COLO829 (cell line): ENCODE measurements around the gene MPP3.
"Not testable (repeated sequence)": the region's sequence is repeated elsewhere in the genome, so short reads cannot be mapped to it uniquely, and the experiment has no call there.

ENCODE experiments used
- DNase-seq: peaks from one replicate; pipeline ENCODE4 v3.0.0; 2012; ENCODE audit warnings: low spot score

Gene MPP3

GRCh38 chr17:43805117-43805516 lies 27.8 kb downstream of the MPP3 start:
- no peak for DNase-seq

DNA sequence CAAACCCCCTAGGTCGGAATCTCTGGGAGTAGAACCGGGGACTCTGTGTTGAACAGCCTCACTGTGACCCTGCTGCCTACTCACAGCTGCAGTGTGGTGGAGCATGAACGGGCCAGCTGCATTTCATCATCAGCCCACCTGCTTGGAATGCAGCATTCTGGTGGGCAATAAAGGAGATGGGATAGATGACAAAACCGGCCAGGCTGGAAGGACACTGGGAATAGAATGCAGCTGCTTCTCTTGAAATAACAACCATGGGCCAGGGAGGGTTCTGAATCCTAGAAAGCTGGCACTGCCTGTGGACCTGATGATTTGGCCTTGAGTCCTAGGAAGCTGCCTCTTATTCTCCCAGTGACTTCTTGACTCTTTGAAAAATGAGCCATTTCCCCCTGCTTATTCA lies 29.2 kb downstream of the MPP3 start:
- DNase-seq, result no peak

- DNase-seq, result no peak
Measured at GRCh38 chr17:43801844-43802243, 31.1 kb downstream of the MPP3 start.

GRCh38 chr17:43800736-43801135 lies 32.2 kb downstream of the MPP3 start:
- no peak for DNase-seq

- no peak for DNase-seq
Measured at GRCh38 chr17:43799047-43799446, 33.9 kb downstream of the MPP3 start.

- DNase-seq, result not testable (repeated sequence)
Measured at GRCh38 chr17:43798024-43798423, 34.9 kb downstream of the MPP3 start.

DNA sequence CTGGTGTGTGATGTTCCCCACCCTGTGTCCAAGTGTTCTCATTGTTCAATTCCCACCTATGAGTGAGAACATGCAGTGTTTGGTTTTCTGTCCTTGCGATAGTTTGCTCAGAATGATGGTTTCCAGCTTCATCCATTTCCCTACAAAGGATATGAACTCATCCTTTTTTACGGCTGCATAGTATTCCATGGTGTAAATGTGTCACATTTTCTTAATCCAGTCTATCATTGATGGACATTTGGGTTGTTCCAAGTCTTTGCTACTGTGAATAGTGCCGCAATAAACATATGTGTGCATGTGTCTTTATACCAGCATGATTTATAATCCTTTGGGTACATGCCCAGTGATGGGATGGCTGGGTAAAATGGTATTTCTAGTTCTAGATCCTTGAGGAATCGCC lies 40.3 kb downstream of the MPP3 start:
- DNase-seq, result not testable (repeated sequence)

- peak; percentile 15 for DNase-seq
Measured at GRCh38 chr17:43791589-43791988, 41.4 kb downstream of the MPP3 start.

DNA sequence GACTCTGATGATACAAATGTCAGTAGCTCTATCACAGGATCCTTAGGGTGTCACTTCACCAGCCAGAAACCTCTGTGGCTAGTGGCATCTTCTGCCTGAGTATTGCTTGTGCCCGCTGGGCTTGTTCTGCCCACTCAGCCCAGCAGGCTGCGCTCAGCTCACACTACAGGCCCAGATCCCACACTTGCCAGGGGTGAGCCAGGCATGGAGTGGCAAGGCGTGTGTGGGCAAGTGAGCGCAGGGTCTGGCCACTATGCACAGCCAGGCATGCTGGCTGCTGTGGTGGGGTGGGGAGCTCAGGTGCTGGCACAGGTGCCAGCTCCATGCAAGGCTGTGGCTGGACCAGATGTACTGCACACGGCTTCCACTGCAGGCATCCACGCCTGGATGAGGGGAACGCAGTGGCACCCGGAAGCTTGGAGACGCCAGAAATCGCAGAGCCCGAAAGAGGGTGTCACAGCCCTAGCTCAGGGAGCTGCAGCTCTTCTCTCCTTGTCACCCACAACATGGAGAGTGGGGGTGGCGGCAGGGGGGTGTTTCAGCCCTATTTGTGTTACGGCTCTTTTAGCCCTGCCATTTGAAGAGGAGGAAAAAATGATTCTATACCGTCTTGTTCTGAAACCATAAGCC lies 42.5 kb downstream of the MPP3 start:
- no peak for DNase-seq

DNA sequence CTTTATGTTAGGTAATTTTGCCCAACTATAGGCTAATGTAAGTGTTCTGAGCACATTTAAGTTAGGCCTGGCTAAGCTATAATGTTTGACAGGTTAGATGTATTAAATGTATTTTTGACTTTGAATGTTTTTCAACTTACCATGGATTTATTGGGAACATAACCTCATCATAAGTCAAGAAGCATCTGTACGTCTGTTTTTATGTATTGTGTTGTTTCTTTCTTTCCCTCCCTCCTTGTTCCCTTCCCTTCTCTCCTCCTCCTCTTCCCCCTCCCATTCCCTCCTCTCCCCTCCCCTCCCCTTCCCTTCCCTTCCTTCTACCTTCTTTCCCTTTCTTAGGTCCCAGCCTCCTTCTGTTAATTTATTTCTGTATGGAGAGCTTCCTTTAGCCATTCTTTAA lies 43.5 kb downstream of the MPP3 start:
- DNase-seq, result no peak

- no peak for DNase-seq
Measured at GRCh38 chr17:43788540-43788939, 44.4 kb downstream of the MPP3 start.

DNA sequence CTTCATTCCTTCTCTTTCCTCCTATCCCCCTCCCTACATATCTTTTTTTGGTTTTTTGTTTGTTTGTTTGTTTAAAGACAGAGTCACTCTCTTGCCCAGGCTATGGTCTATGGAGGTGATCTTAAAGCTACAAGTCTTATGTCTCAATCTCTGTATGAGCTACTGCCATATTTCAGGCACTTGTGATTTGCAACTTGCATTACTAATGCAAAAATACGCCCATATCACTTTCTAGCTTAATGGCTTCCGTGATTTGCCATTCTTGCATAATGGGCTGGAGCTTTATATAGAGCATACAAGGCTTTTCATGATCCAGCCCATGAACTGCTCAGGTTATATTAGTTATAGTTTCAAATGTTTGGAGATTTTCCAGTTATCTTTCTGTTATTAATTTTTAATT lies 45.2 kb downstream of the MPP3 start:
- no peak for DNase-seq

DNA sequence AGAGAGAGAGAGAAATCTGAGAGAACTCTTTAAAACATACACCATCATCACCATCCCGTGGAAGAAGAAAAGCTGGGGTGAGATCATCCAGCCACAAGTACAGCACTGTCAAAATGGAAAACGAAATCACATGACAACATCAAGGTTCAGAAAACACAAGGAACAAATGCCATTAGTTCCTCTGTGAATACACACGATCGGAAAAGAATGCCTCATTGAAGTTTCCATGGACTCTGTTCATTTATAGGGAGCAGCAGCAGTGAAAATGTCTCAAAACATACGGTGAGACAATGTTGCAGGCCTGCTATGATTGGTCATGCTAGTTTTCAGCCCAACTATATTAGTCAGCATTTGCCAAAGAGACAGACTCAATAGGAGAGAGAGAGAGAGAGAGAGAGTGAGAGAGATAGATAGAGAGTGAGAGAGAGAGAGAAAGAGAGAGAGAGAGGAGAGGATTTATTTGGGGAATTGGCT lies 48.3 kb downstream of the MPP3 start:
- peak; percentile 51 for DNase-seq

DNA sequence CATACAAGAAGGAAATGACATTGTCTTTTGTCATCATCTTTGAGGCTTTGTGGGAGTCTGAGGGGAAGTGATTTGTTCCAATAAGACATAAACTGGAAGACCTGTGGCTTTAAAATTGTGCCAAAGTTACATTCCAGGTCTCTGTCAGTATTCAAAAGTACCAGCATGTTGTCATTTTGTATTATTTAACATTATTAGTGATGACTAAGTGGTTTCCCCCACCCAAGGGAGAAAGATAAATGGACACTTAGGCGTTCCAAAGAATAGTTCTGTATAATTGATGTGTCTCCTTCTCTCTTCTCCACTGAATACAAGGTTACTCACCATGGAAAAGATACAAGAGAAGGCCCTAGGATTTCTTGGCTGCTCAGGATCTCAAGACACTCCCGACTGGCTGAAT lies 48.9 kb downstream of the MPP3 start:
- no peak for DNase-seq

GRCh38 chr17:43782913-43783680 lies 49.8 kb downstream of the MPP3 start:
- peak; percentile 13 for DNase-seq

DNA sequence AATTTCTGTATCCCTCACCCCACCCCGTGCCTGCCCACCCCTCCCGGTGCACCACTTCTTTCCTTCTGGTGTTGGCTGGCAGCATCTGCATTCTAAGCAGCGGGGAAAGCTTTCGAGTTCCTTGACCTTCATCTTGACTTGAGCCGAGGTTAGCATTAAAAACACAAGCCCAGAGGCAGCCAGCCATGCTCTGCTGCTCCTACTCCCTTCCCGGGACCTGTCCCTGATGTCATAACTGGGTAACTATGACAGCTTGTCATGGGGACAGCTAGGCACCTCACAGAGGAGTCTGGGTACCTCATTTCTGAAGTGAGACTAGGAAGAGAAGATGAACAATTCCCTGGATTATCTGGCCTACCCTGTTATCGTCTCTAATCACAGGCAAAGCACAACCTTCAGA lies 52.8 kb downstream of the MPP3 start, which contains the start of gene CFAP97D1:
TSS of gene CFAP97D1 (plus strand) at position 301 of the 400 bp plus-strand sequence. CDS start at position 329, 28 bp downstream.
- no peak for DNase-seq

- no peak for DNase-seq
Measured at GRCh38 chr17:43779145-43780125, 53.5 kb downstream of the MPP3 start.

- DNase-seq, result peak; percentile 92
Measured at GRCh38 chr17:43778337-43779144, 54.4 kb downstream of the MPP3 start, which contains the start of gene DUSP3. DUSP3 (minus strand) TSS chr17:43778977; CDS start chr17:43778924, 53 bp downstream.

GRCh38 chr17:43774304-43775250 lies 58.4 kb downstream of the MPP3 start:
- no peak for DNase-seq
